HepG2 (cell line): ENCODE measurements around the gene DNAAF1. TPM values are rescaled to one million over a fixed set of nuclear protein-coding genes. Genes with fewer than 3 reads are reported as not detected.

Source experiments
- AHDC1 ChIP-seq: sonication (generic); formaldehyde crosslinking; IDR thresholded peaks from 2 replicates; pipeline ENCODE4 v1.5.1; 2020; ENCODE audit warnings: mild to moderate bottlenecking, missing genetic modification reagents, borderline replicate concordance
- CREB1 ChIP-seq, 2 experiments: fragments of 450-650 bp in 1 of 2; IDR thresholded peaks; 2 replicates each; pipeline ENCODE4 v1.6.1; 2016 to 2017; ENCODE audit warnings: control low read depth in 1 of 2, mild to moderate bottlenecking in 1 of 2, missing compliant biosample characterization in 1 of 2, missing genetic modification characterization in 1 of 2
- FOXK2 ChIP-seq: fragments of 450-650 bp; IDR thresholded peaks from 2 replicates; pipeline ENCODE4 v1.6.1; 2016
- GTF2F1 ChIP-seq: fragments of 150-350 bp; IDR thresholded peaks from 2 replicates; pipeline ENCODE4 v1.6.1; 2014; ENCODE audit warnings: low read length
- HNRNPUL1 ChIP-seq: fragments of 200-400 bp; formaldehyde crosslinking; IDR thresholded peaks from 2 replicates; pipeline ENCODE4 v1.6.1; 2017; ENCODE audit warnings: low read depth, mild to moderate bottlenecking, low read length, moderate library complexity
- ISX ChIP-seq: sonication (generic); formaldehyde crosslinking; conservative IDR thresholded peaks from 2 replicates; pipeline ENCODE4 v1.5.0; 2020; ENCODE audit warnings: missing genetic modification reagents
- JARID2 ChIP-seq: sonication (generic); formaldehyde crosslinking; IDR thresholded peaks from 2 replicates; pipeline ENCODE4 v1.8.1; 2023; ENCODE audit warnings: missing genetic modification reagents, inconsistent platforms; ENCODE audit not compliant: insufficient replicate concordance
- KDM1A ChIP-seq: IDR thresholded peaks from 2 replicates; pipeline ENCODE4 v1.6.1; 2016; ENCODE audit warnings: missing compliant biosample characterization
- MAFF ChIP-seq: IDR thresholded peaks from 2 replicates; pipeline ENCODE4 v1.6.1; 2011; ENCODE audit warnings: low read depth, low read length, improper control_type of control experiment
- MAFG ChIP-seq: sonication (generic); formaldehyde crosslinking; IDR thresholded peaks from 2 replicates; pipeline ENCODE4 v1.5.1; 2020; ENCODE audit warnings: mild to moderate bottlenecking, missing genetic modification reagents
- MEIS2 ChIP-seq: sonication (generic); formaldehyde crosslinking; IDR thresholded peaks from 2 replicates; pipeline ENCODE4 v1.9.0; 2021; ENCODE audit warnings: mild to moderate bottlenecking, missing genetic modification reagents
- NFE2L1 ChIP-seq: sonication (generic); formaldehyde crosslinking; IDR thresholded peaks from 2 replicates; pipeline ENCODE4 v1.4.0; 2020; ENCODE audit warnings: missing genetic modification reagents, mild to moderate bottlenecking, borderline replicate concordance
- REPIN1 ChIP-seq: sonication (generic); formaldehyde crosslinking; IDR thresholded peaks from 2 replicates; pipeline ENCODE4 v1.8.0; 2022; ENCODE audit warnings: missing genetic modification reagents, low read depth, mild to moderate bottlenecking, borderline replicate concordance
- SMAD1 ChIP-seq: sonication (generic); formaldehyde crosslinking; IDR thresholded peaks from 2 replicates; pipeline ENCODE4 v1.4.0; 2020; ENCODE audit warnings: missing genetic modification reagents, low read depth, mild to moderate bottlenecking, borderline replicate concordance
- SRSF1 ChIP-seq: fragments of 200-400 bp; formaldehyde crosslinking; optimal IDR thresholded peaks from 2 replicates; pipeline ENCODE3; 2017; ENCODE audit warnings: mild to moderate bottlenecking, low read depth, low read length, moderate library complexity
- TBL1XR1 ChIP-seq: fragments of 150-350 bp; IDR thresholded peaks from 2 replicates; pipeline ENCODE4 v1.6.1; 2014; ENCODE audit warnings: borderline replicate concordance, low read length; ENCODE audit not compliant: partially characterized antibody
- TCF7L2 ChIP-seq: IDR thresholded peaks from 2 replicates; pipeline ENCODE4 v1.6.1; 2011; ENCODE audit warnings: mild to moderate bottlenecking, low read depth, low read length, moderate library complexity
- ZBTB8A ChIP-seq: sonication (generic); formaldehyde crosslinking; IDR thresholded peaks from 2 replicates; pipeline ENCODE4 v1.4.0; 2020; ENCODE audit warnings: mild to moderate bottlenecking, low read depth, missing genetic modification reagents, borderline replicate concordance
- ZNF350 ChIP-seq: sonication (generic); formaldehyde crosslinking; IDR thresholded peaks from 2 replicates; pipeline ENCODE4 v1.4.0; 2020; ENCODE audit warnings: mild to moderate bottlenecking, low read depth, missing genetic modification reagents, borderline replicate concordance
- ZNF451 ChIP-seq: sonication (generic); formaldehyde crosslinking; IDR thresholded peaks from 2 replicates; pipeline ENCODE4 v1.5.0; 2020; ENCODE audit warnings: mild to moderate bottlenecking, missing genetic modification reagents
- ZNF484 ChIP-seq: sonication (generic); formaldehyde crosslinking; IDR thresholded peaks from 2 replicates; pipeline ENCODE4 v1.5.1; 2020; ENCODE audit warnings: mild to moderate bottlenecking, low read depth, missing genetic modification reagents, borderline replicate concordance
- ZNF589 ChIP-seq: sonication (generic); formaldehyde crosslinking; conservative IDR thresholded peaks from 2 replicates; pipeline ENCODE4 v1.8.0; 2022; ENCODE audit warnings: mild to moderate bottlenecking, moderate library complexity, missing genetic modification reagents
- ZNF781 ChIP-seq: sonication (generic); formaldehyde crosslinking; IDR thresholded peaks from 2 replicates; pipeline ENCODE4 v1.5.1; 2020; ENCODE audit warnings: borderline replicate concordance, mild to moderate bottlenecking, missing genetic modification reagents; ENCODE audit errors: not compliant biosample characterization
- ZSCAN29 ChIP-seq: sonication (generic); formaldehyde crosslinking; conservative IDR thresholded peaks from 2 replicates; pipeline ENCODE4 v1.4.0; 2020; ENCODE audit warnings: mild to moderate bottlenecking, missing genetic modification reagents
- polyA plus RNA-seq, 8 experiments: library from polyadenylated mRNA; depleted of rRNA in 3 of 8; stranded (reverse) in 7 of 8; unstranded in 1 of 8; fragments of >200 nt; fragmentation: Illumina TruSeq in 4 of 8; extraction: Trizol in 4 of 8; gene quantifications; 2 replicates each; pipeline versions ENCODE4 v1.2.1 to v1.2.3, GENCODE V29; 2011 to 2016; ENCODE audit warnings: low read depth in 4 of 8, missing spikeins in 1 of 8, mixed read lengths in 1 of 8; ENCODE audit not compliant: insufficient read depth in 1 of 8
- total RNA-seq, 5 experiments: library from RNA; depleted of rRNA; stranded (reverse); fragments of >200 nt; fragmentation: Illumina TruSeq; extraction: Trizol; gene quantifications; 2 replicates each; pipeline ENCODE4 v1.2.3, GENCODE V29; 2016; ENCODE audit warnings: low read depth in 1 of 5

The DNAAF1 gene
- total and polyA plus RNA-seq, 2 of the 13 experiments (the other 11 are each of a cell fraction or from before 2014, with no cell fraction given) = 0.04 TPM; not detected in 1

GRCh38 chr16:84116720-84117493, 28.2 kb upstream of the DNAAF1 start, which contains the start of gene MBTPS1 (continued):
- TF ChIP-seq AHDC1 (CRISPR knock-in tag) = peak; percentile 54; the same call in 1 of the 2 replicates
- peak; percentile 74 for TF ChIP-seq ZSCAN29
- TF ChIP-seq JARID2 (CRISPR knock-in tag) = peak; percentile 40
- peak; percentile 51 for TF ChIP-seq SRSF1
- TF ChIP-seq ZNF589 (CRISPR knock-in tag) = no peak; the same call in none of the 2 replicates
- TF ChIP-seq FOXK2 = peak; percentile 97
- peak; percentile 70; the same call in 1 of the 2 replicates for TF ChIP-seq HNRNPUL1
- TF ChIP-seq CREB1 (IDR thresholded peaks at IDR 0.05) = peak; percentile 34
- TF ChIP-seq CREB1 (CRISPR knock-in tag; IDR thresholded peaks at IDR 0.05) = no peak
- TF ChIP-seq ZNF350 (CRISPR knock-in tag) = peak; percentile 82; the same call in 1 of the 2 replicates
- peak; percentile 69; the same call in 1 of the 2 replicates for TF ChIP-seq ZBTB8A (CRISPR knock-in tag)
- 0 out of 2 replicates have a peak, but pooled peaks have one; percentile 40 for TF ChIP-seq MAFG
- TF ChIP-seq TCF7L2 = no peak
- TF ChIP-seq GTF2F1 = no peak
- TF ChIP-seq REPIN1 (CRISPR knock-in tag) = no peak
- TF ChIP-seq MAFF = no peak
- TF ChIP-seq ZNF484 = no peak
- TF ChIP-seq ZNF781 (CRISPR knock-in tag) = peak; percentile 86
- TF ChIP-seq ZNF451 (CRISPR knock-in tag) = peak; percentile 95; the same call in 1 of the 2 replicates
- no peak; the same call in 1 of the 2 replicates for TF ChIP-seq ISX (CRISPR knock-in tag)
- TF ChIP-seq NFE2L1 (CRISPR knock-in tag) = peak; percentile 82; the same call in 1 of the 2 replicates
- peak; percentile 65; the same call in 1 of the 2 replicates for TF ChIP-seq KDM1A (CRISPR knock-in tag)
- TF ChIP-seq TBL1XR1 = no peak
- peak; percentile 96; the same call in 1 of the 2 replicates for TF ChIP-seq SMAD1 (CRISPR knock-in tag)
- TF ChIP-seq MEIS2 (CRISPR knock-in tag) = peak; percentile 45; the same call in 1 of the 2 replicates
